ENCODE data around the gene SCD5.

SCD5 gene

GRCh38 chr4:82758701-82759685 is 39.6 kb downstream of the SCD5 start (continued):
- TF ChIP-seq ZNF548 (tag by site-specific recombination; IDR thresholded peaks at IDR 0.05) (no peak), KLF7 (tag by site-specific recombination; IDR thresholded peaks at IDR 0.05; ENCODE audit: borderline replicate concordance) (no peak), ZNF530 (tag by site-specific recombination; IDR thresholded peaks at IDR 0.05; ENCODE audit: low read depth) (no peak), ZNF624 (tag by site-specific recombination; IDR thresholded peaks at IDR 0.05) (no peak)

DNA sequence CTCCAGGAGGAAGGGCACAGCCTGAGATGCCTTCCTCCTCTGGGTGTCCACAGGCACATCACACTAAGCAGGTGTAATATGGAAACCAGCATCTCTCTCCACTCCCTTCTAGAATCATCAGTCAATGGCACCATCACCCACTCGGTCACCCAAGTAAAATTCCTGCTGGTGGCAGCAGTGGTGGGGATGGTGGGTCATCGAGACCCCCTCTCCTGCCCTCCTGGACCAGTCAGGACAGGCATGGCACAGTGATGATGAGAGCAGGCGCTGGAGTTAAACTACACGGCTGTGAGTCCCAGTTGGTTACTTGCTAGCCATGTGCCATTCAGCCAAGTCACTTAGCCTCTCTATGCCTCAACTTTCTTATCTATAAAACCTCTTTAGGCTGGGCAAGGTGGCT is 42.5 kb downstream of the SCD5 start:
- ChIA-PET CTCF (no interaction called here), POLR2A (no interaction called here)
- no peaks in the 10 kb centered on the region for H3K9me3 ChIP-seq (ENCODE audit: control insufficient read depth, insufficient read depth, low read depth, low read length)
- no peaks in the 10 kb centered on the region for H3K36me3 ChIP-seq (ENCODE audit: control insufficient read depth in 2 of 2, insufficient read depth in 1 of 2, low read length in 2 of 2)
- H3K27ac ChIP-seq (ENCODE audit: extremely low read depth, low read depth, low read length), result no peak overlapping the region
- TF ChIP-seq ZFHX2 (tag by site-specific recombination; conservative IDR thresholded peaks at IDR 0.05) (no peak), ZNF121 (tag by site-specific recombination; IDR thresholded peaks at IDR 0.05) (no peak), TRIM28 (IDR thresholded peaks at IDR 0.05; ENCODE audit: borderline replicate concordance, low read length) (no peak), ZBTB48 (tag by site-specific recombination; IDR thresholded peaks at IDR 0.05) (no peak), ZNF529 (tag by site-specific recombination; IDR thresholded peaks at IDR 0.05; ENCODE audit: insufficient replicate concordance) (no peak), ZNF645 (tag by site-specific recombination; IDR thresholded peaks at IDR 0.05) (no peak), ZNF404 (tag by site-specific recombination; IDR thresholded peaks at IDR 0.05) (no peak), ZNF362 (tag by site-specific recombination; IDR thresholded peaks at IDR 0.05) (no peak), ZNF560 (tag by site-specific recombination; IDR thresholded peaks at IDR 0.05; ENCODE audit: borderline replicate concordance) (no peak), ZNF473 (tag by site-specific recombination; IDR thresholded peaks at IDR 0.05) (no peak)
- TF ChIP-seq, protein P1, sequence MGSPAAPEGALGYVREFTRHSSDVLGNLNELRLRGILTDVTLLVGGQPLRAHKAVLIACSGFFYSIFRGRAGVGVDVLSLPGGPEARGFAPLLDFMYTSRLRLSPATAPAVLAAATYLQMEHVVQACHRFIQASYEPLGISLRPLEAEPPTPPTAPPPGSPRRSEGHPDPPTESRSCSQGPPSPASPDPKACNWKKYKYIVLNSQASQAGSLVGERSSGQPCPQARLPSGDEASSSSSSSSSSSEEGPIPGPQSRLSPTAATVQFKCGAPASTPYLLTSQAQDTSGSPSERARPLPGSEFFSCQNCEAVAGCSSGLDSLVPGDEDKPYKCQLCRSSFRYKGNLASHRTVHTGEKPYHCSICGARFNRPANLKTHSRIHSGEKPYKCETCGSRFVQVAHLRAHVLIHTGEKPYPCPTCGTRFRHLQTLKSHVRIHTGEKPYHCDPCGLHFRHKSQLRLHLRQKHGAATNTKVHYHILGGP (tag by site-specific recombination; IDR thresholded peaks at IDR 0.05), result no peak
- TF ChIP-seq, protein P2, sequence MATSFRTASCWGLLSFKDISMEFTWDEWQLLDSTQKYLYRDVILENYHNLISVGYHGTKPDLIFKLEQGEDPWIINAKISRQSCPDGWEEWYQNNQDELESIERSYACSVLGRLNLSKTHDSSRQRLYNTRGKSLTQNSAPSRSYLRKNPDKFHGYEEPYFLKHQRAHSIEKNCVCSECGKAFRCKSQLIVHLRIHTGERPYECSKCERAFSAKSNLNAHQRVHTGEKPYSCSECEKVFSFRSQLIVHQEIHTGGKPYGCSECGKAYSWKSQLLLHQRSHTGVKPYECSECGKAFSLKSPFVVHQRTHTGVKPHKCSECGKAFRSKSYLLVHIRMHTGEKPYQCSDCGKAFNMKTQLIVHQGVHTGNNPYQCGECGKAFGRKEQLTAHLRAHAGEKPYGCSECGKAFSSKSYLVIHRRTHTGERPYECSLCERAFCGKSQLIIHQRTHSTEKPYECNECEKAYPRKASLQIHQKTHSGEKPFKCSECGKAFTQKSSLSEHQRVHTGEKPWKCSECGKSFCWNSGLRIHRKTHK (tag by site-specific recombination; IDR thresholded peaks at IDR 0.05), result no peak
- TF ChIP-seq, protein P3, sequence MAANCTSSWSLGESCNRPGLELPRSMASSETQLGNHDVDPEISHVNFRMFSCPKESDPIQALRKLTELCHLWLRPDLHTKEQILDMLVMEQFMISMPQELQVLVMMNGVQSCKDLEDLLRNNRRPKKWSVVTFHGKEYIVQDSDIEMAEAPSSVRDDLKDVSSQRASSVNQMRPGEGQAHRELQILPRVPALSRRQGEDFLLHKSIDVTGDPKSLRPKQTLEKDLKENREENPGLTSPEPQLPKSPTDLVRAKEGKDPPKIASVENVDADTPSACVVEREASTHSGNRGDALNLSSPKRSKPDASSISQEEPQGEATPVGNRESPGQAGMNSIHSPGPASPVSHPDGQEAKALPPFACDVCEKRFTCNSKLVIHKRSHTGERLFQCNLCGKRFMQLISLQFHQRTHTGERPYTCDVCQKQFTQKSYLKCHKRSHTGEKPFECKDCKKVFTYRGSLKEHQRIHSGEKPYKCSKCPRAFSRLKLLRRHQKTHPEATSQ (tag by site-specific recombination; IDR thresholded peaks at IDR 0.05), result no peak
- H3K4me1 ChIP-seq (ENCODE audit: control insufficient read depth, insufficient read depth, low read length), result peaks cover 6% of the 10 kb centered on the region
- no peak overlapping the region for H3K4me3 ChIP-seq (ENCODE audit: low read depth, low read length)
